ENCODE measurements around the gene ID2. TPM values are rescaled to one million over a fixed set of nuclear protein-coding genes. Genes with fewer than 3 reads are reported as not detected.

Gene ID2
- polyA plus RNA-seq, 2 of the 4 experiments (the other 2 are of a cell fraction): 177 to 181 TPM

- TF ChIP-seq CTCF (IDR thresholded peaks at IDR 0.05) (no peak), HDAC2 (IDR thresholded peaks at IDR 0.05) (no peak), ESRRA (IDR thresholded peaks at IDR 0.05; ENCODE audit: borderline replicate concordance, low read length) (no peak), BHLHE40 (IDR thresholded peaks at IDR 0.05; ENCODE audit: low read depth, low read length) (no peak), KDM5A (IDR thresholded peaks at IDR 0.05) (no peak)
- TF ChIP-seq, protein P1, sequence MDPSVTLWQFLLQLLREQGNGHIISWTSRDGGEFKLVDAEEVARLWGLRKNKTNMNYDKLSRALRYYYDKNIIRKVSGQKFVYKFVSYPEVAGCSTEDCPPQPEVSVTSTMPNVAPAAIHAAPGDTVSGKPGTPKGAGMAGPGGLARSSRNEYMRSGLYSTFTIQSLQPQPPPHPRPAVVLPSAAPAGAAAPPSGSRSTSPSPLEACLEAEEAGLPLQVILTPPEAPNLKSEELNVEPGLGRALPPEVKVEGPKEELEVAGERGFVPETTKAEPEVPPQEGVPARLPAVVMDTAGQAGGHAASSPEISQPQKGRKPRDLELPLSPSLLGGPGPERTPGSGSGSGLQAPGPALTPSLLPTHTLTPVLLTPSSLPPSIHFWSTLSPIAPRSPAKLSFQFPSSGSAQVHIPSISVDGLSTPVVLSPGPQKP (IDR thresholded peaks at IDR 0.05; ENCODE audit: low read depth, low read length): no peak
Observed at GRCh38 chr2:8666581-8666980, 15.3 kb upstream of the ID2 start (continued).

DNA sequence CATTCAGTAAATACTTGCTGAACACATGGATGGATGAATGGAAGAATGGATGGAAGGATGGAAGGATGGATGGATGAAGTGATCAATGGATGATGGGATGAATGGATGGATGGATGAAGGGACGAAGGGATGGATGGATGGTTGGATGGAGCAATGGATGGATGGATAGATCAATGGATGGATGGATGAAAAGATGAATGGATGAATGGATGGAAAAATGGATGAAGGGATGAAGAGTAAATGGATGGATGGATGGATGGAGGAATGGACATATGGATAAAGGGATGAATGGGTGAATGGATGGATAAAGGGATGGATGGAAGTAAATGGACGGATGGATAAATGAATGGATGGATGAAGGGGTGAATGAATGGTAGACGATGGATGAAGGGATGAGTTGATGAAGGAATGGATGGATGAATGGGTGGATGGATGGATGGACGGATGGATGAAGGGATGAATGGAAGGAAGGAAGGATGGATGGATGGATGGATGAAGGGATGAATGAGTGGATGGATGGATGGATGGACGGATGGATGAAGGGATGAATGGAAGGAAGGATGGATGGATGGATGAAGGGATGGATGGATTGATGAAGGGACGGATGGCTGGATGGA is 13.9 kb upstream of the ID2 start:
- Histone ChIP-seq H3K4me3 (no peak overlapping the region), H3K4me2 (no peak overlapping the region), H3K27ac (no peak overlapping the region), H3K9me3 (no peaks in the 10 kb centered on the region), H3K4me1 (peaks cover 3% of the 10 kb centered on the region)
- DNase-seq (ENCODE audit: low read depth in 1 of 2, low spot score in 1 of 2) (no peak), FAIRE-seq (no peak), ATAC-seq (no peak)
- ChIA-PET POLR2A (no interaction called here), CTCF (no interaction called here)
- WGBS (ENCODE audit: missing lambda C conversion rate): 68% methylated on average over 6 of the region's 6 CpGs
- TF ChIP-seq ZNF302 (CRISPR knock-in tag; IDR thresholded peaks at IDR 0.05) (no peak), MYC (IDR thresholded peaks at IDR 0.05; ENCODE audit: borderline replicate concordance, low read length) (no peak), SREBF2 (IDR thresholded peaks at IDR 0.05) (no peak), EHMT2 (IDR thresholded peaks at IDR 0.05; ENCODE audit: low read depth) (no peak), TP53 (CRISPR knock-in tag; IDR thresholded peaks at IDR 0.05) (no peak)

GRCh38 chr2:8669157-8669817 is 12.6 kb upstream of the ID2 start:
- DNase-seq (ENCODE audit: low read depth in 1 of 2, low spot score in 1 of 2): no peak
- ATAC-seq: no peak
- Histone ChIP-seq H3K4me2 (no peak overlapping the region), H3K27ac (peak overlapping the region in 1 of 2 experiments; percentile 35; a peak in 1 of 6 replicates), H3K4me1 (no peaks in the 10 kb centered on the region), H3K4me3 (no peak overlapping the region), H3K9me3 (peaks cover 7% of the 10 kb centered on the region; the same call in 2 of the 3 replicates)
- FAIRE-seq: no peak
- CTCF ChIA-PET: interaction anchor here (0.7 to 1.9 kb wide), 5 partner anchors 11 to 58 kb away, joined by 3 to 6 read pairs (median 5); partner anchors contain the start of gene ID2
- 43% methylated on average over 3 of the region's 3 CpGs for WGBS (ENCODE audit: missing lambda C conversion rate)
- TF ChIP-seq JUN (IDR thresholded peaks at IDR 0.05) (no peak), RCOR1 (IDR thresholded peaks at IDR 0.05; ENCODE audit: low read depth, low read length) (no peak), HOXA7 (CRISPR knock-in tag; IDR thresholded peaks at IDR 0.05) (no peak), RFX5 (IDR thresholded peaks at IDR 0.05) (no peak), MYC (IDR thresholded peaks at IDR 0.05; ENCODE audit: borderline replicate concordance, low read length) (no peak), TP53 (CRISPR knock-in tag; IDR thresholded peaks at IDR 0.05) (no peak), USF2 (IDR thresholded peaks at IDR 0.05) (no peak)
- POLR2A ChIA-PET: interaction anchor here (1.4 to 1.7 kb wide), 2 partner anchors 10 to 12 kb away, joined by 5 to 12 read pairs; partner anchors contain the start of gene ID2

All from A549 (cell line).